ENCODE data around the gene PAPPA2. TPM values are rescaled to one million over a fixed set of nuclear protein-coding genes. Genes with fewer than 3 reads are reported as not detected.

Gene PAPPA2
- total and polyA plus RNA-seq, 2 donors (not counting 1 experiment from before 2014, with no cell fraction given) = 0.24 to 4.1 TPM

DNA sequence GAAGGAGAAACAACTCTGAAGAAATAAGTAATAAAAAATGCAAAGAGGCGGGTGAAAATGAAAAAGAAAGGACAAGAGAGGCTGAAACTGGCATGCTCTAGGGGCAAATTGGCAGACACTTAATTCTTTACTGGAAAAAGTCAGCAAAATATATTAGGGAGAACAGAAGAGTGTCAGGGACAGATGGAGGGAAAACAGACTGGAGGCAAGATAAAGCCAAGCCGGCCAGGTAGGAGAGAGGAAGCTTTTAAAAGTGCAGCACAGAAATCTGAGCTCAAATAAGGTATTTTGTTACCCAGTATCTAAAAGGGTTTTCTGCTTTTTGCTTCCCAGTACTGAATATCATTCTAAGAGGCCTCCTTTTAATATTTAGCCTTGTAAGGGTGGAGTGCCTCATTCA, 339.3 kb downstream of the PAPPA2 start:
- H3K4me2 ChIP-seq (ENCODE audit: extremely low read depth, insufficient read depth, low read length) = no peak overlapping the region
- DNase-seq (ENCODE audit: low read depth in 2 of 2) = no peak
- no peak for TF ChIP-seq EZH2 (IDR thresholded peaks at IDR 0.05; ENCODE audit: low read length, missing control alignments)
- TF ChIP-seq, protein P1, sequence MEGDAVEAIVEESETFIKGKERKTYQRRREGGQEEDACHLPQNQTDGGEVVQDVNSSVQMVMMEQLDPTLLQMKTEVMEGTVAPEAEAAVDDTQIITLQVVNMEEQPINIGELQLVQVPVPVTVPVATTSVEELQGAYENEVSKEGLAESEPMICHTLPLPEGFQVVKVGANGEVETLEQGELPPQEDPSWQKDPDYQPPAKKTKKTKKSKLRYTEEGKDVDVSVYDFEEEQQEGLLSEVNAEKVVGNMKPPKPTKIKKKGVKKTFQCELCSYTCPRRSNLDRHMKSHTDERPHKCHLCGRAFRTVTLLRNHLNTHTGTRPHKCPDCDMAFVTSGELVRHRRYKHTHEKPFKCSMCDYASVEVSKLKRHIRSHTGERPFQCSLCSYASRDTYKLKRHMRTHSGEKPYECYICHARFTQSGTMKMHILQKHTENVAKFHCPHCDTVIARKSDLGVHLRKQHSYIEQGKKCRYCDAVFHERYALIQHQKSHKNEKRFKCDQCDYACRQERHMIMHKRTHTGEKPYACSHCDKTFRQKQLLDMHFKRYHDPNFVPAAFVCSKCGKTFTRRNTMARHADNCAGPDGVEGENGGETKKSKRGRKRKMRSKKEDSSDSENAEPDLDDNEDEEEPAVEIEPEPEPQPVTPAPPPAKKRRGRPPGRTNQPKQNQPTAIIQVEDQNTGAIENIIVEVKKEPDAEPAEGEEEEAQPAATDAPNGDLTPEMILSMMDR (conservative IDR thresholded peaks at IDR 0.05 in 1 of 2, IDR thresholded peaks at IDR 0.05 in 1 of 2; ENCODE audit: low read depth in 1 of 2, low read length in 2 of 2) = no peak

DNA sequence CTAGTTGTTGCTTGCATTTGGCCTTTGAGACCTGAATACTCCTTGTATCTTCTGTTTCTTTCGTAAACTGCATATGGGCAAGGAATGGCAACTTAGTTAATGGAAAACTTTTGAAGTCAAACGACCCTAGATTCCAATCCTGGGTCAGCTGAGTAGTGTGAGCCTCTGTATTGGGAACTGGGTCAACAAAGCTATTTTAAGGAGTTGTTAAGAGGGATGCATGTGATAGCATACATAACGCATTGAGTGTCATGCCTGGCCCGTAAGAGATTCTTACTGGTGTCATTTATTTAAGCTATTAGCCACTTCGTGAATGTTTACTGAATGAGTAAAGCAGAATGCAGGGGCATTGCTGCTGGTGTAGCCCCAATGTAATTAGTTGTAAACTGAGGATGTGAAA, 340.1 kb downstream of the PAPPA2 start:
- no peak overlapping the region for H3K27ac ChIP-seq (ENCODE audit: insufficient read depth, low read length)
- H3K4me2 ChIP-seq (ENCODE audit: extremely low read depth, insufficient read depth, low read length) = no peak overlapping the region
- no peaks in the 10 kb centered on the region for H3K9me3 ChIP-seq (ENCODE audit: control insufficient read depth, insufficient read depth, low read depth, low read length)
- TF ChIP-seq, protein P1 (conservative IDR thresholded peaks at IDR 0.05 in 1 of 2, IDR thresholded peaks at IDR 0.05 in 1 of 2; ENCODE audit: low read depth in 1 of 2, low read length in 2 of 2) = no peak
- TF ChIP-seq EZH2 (IDR thresholded peaks at IDR 0.05; ENCODE audit: low read length, missing control alignments) = no peak
- H2AFZ ChIP-seq (ENCODE audit: low read length) = no peak overlapping the region
- no peaks in the 10 kb centered on the region for H3K79me2 ChIP-seq (ENCODE audit: control insufficient read depth, insufficient read depth, low read length)
- no peak overlapping the region for H3K9ac ChIP-seq (ENCODE audit: insufficient read depth, low read length)
- no peaks in the 10 kb centered on the region for H3K36me3 ChIP-seq (ENCODE audit: control insufficient read depth, insufficient read depth, low read length)
- H3K4me1 ChIP-seq (ENCODE audit: control insufficient read depth, extremely low read depth, insufficient read depth, low read length) = no peaks in the 10 kb centered on the region
- no peaks in the 10 kb centered on the region for H3K27me3 ChIP-seq (ENCODE audit: control insufficient read depth, insufficient read depth, low read length)
- H4K20me1 ChIP-seq (ENCODE audit: control insufficient read depth, extremely low read depth, insufficient read depth, low read length) = no peaks in the 10 kb centered on the region
- H3K4me3 ChIP-seq (replicated peaks in 1 of 4; ENCODE audit: control extremely low read depth in 1 of 4, insufficient read depth in 1 of 4, low read depth in 3 of 4, low read length in 4 of 4) = no peak overlapping the region
- DNase-seq (ENCODE audit: low read depth in 2 of 2) = no peak

More for the DNA sequence above, 339.3 kb downstream of the PAPPA2 start:
- no peak overlapping the region for H3K4me3 ChIP-seq (replicated peaks in 1 of 4; ENCODE audit: control extremely low read depth in 1 of 4, insufficient read depth in 1 of 4, low read depth in 3 of 4, low read length in 4 of 4)
- no peaks in the 10 kb centered on the region for H4K20me1 ChIP-seq (ENCODE audit: control insufficient read depth, extremely low read depth, insufficient read depth, low read length)
- H3K27me3 ChIP-seq (ENCODE audit: control insufficient read depth, insufficient read depth, low read length) = no peaks in the 10 kb centered on the region
- H3K36me3 ChIP-seq (ENCODE audit: control insufficient read depth, insufficient read depth, low read length) = no peaks in the 10 kb centered on the region
- H3K79me2 ChIP-seq (ENCODE audit: control insufficient read depth, insufficient read depth, low read length) = no peaks in the 10 kb centered on the region
- no peaks in the 10 kb centered on the region for H3K4me1 ChIP-seq (ENCODE audit: control insufficient read depth, extremely low read depth, insufficient read depth, low read length)
- no peak overlapping the region for H2AFZ ChIP-seq (ENCODE audit: low read length)
- H3K9me3 ChIP-seq (ENCODE audit: control insufficient read depth, insufficient read depth, low read depth, low read length) = no peaks in the 10 kb centered on the region
- no peak overlapping the region for H3K9ac ChIP-seq (ENCODE audit: insufficient read depth, low read length)
- no peak overlapping the region for H3K27ac ChIP-seq (ENCODE audit: insufficient read depth, low read length)

DNA sequence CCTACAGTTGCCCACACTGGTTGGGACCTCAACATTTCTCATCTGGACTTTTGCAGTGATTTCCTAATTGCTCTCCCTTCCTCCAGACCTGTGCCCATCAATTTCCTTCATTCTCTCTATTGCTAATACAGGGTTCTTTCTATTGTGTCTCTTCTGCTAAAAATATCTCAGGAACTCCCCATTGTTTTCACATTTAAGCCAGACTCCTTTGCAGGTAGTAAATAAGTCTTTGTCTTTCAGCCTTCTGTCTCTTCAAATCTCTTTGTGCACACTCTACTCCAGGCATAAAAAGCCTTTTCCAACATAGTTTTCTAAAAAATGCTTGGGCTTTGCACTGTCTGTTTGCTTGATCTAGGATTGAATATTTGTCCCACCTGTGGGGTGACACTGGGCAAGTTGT, 340.6 kb downstream of the PAPPA2 start:
- Histone ChIP-seq H3K4me1 (ENCODE audit: control insufficient read depth, extremely low read depth, insufficient read depth, low read length) (no peaks in the 10 kb centered on the region), H3K79me2 (ENCODE audit: control insufficient read depth, insufficient read depth, low read length) (no peaks in the 10 kb centered on the region), H3K9ac (ENCODE audit: insufficient read depth, low read length) (no peak overlapping the region), H3K27me3 (ENCODE audit: control insufficient read depth, insufficient read depth, low read length) (no peaks in the 10 kb centered on the region), H2AFZ (ENCODE audit: low read length) (no peak overlapping the region), H3K4me2 (ENCODE audit: extremely low read depth, insufficient read depth, low read length) (no peak overlapping the region), H3K9me3 (ENCODE audit: control insufficient read depth, insufficient read depth, low read depth, low read length) (no peaks in the 10 kb centered on the region), H3K36me3 (ENCODE audit: control insufficient read depth, insufficient read depth, low read length) (no peaks in the 10 kb centered on the region), H4K20me1 (ENCODE audit: control insufficient read depth, extremely low read depth, insufficient read depth, low read length) (no peaks in the 10 kb centered on the region), H3K4me3 (replicated peaks in 1 of 4; ENCODE audit: control extremely low read depth in 1 of 4, insufficient read depth in 1 of 4, low read depth in 3 of 4, low read length in 4 of 4) (no peak overlapping the region), H3K27ac (ENCODE audit: insufficient read depth, low read length) (no peak overlapping the region)
- TF ChIP-seq, protein P1 (conservative IDR thresholded peaks at IDR 0.05 in 1 of 2, IDR thresholded peaks at IDR 0.05 in 1 of 2; ENCODE audit: low read depth in 1 of 2, low read length in 2 of 2) = no peak
- no peak for DNase-seq (ENCODE audit: low read depth in 2 of 2)

Data from fibroblast of lung (primary cell).